AG10803 (cell line): ENCODE measurements around the gene FAM228B.

Experiments used
- DNase-seq: peaks from one replicate; pipeline ENCODE4 v3.0.0; 2010; ENCODE audit warnings: low read depth
- H3K4me3 ChIP-seq: 2 replicates; pipeline ENCODE4 v1.5.1; 2011; ENCODE audit warnings: mild to moderate bottlenecking, low read length, control low read depth
- TF ChIP-seq, protein P1 (sequence below): conservative IDR thresholded peaks from 2 replicates; pipeline ENCODE4 v1.5.1; 2011; ENCODE audit warnings: mild to moderate bottlenecking, low read length, control low read depth, inconsistent platforms

Gene FAM228B

DNA sequence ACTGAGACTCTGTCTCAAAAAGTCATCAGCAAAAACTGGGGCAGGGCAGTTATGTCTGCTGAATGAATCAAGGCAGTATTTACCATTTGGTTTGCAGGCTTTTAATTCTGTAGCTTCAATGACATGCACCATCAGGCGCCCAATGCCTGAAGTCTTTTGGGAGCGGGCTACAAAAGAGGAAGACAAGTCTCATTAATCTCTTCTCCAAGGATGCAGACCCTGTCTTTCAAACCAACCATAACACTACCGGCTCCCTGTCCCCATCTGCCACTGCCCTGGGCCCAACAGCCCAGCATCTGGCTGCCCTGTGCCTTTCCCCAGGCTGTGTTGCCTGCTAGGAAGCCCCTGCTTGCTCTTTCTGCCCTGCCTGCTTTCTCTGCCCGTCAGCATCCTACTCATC lies 81.9 kb downstream of the FAM228B start:
- H3K4me3 ChIP-seq: no peak overlapping the region
- TF ChIP-seq, protein P1, sequence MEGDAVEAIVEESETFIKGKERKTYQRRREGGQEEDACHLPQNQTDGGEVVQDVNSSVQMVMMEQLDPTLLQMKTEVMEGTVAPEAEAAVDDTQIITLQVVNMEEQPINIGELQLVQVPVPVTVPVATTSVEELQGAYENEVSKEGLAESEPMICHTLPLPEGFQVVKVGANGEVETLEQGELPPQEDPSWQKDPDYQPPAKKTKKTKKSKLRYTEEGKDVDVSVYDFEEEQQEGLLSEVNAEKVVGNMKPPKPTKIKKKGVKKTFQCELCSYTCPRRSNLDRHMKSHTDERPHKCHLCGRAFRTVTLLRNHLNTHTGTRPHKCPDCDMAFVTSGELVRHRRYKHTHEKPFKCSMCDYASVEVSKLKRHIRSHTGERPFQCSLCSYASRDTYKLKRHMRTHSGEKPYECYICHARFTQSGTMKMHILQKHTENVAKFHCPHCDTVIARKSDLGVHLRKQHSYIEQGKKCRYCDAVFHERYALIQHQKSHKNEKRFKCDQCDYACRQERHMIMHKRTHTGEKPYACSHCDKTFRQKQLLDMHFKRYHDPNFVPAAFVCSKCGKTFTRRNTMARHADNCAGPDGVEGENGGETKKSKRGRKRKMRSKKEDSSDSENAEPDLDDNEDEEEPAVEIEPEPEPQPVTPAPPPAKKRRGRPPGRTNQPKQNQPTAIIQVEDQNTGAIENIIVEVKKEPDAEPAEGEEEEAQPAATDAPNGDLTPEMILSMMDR: no peak
- no peak for DNase-seq

DNA sequence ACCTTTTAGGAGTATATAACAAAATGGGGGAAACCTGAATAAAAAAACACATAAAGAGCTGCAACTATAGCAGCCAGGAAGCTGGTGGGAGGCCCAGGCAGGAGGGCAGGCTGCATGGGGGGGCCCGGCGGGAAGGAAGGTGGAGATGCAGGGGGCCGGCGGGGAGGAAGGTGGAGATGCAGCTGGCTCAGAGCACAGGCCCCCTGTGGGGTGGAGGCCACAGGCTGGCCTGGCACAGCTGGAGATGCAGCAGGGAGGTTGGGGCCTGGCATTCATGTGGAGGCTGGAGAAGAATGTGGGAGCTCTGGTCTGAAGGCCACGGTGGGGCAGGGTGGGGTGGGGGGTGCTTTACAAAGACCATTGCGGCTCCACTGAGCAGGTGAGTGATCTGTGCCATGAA lies 83.0 kb downstream of the FAM228B start:
- TF ChIP-seq, protein P1: no peak
- DNase-seq: no peak

DNA sequence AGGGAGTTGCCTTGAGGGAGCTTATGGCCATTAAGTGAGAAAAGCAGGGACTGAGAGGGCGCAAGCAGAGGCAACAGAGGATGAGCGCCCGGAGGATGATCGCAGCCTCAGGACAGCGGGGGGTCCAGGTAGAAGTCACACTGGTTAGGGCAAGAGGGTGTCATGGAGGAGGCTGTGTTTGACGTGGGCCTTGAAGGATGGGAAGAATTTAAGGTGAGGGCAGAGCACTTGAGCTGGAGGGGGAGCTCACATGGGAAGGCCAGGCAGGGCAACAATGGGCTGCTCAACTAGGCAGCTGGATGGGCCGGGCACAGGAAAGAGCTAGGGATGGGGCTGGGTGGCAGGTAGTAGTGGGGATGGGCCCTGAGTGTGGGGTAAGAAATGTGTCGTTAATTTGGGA lies 83.4 kb downstream of the FAM228B start:
- TF ChIP-seq, protein P1: no peak
- no peak for DNase-seq

More for the DNA sequence above, 83.0 kb downstream of the FAM228B start:
- H3K4me3 ChIP-seq: no peak overlapping the region

GRCh38 chr2:24207359-24207758 lies 84.1 kb downstream of the FAM228B start:
- no peak overlapping the region for H3K4me3 ChIP-seq
- TF ChIP-seq, protein P1: no peak
- DNase-seq: no peak

More for the DNA sequence above, 83.4 kb downstream of the FAM228B start:
- H3K4me3 ChIP-seq: no peak overlapping the region

GRCh38 chr2:24208490-24208889 lies 85.2 kb downstream of the FAM228B start:
- TF ChIP-seq, protein P1: no peak
- H3K4me3 ChIP-seq: no peak overlapping the region
- DNase-seq: no peak

GRCh38 chr2:24209389-24210105 lies 86.3 kb downstream of the FAM228B start:
- no peak for DNase-seq
- TF ChIP-seq, protein P1: no peak

DNA sequence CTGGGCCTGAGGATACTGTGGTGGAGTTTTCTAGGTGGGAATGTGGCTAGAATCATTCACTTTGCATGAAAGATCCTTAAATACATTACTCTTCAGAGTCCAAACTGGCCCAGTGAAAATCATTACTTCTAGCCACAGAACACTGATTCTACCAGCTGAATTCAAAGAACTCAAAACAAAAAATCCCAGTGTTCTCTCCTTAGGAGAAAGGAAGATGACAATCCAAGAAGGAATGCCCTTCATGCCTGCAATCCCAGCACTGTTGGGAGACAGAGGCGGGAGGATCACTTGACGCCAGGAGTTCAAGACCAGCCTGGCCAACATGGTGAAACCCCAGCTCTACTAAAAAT lies 86.8 kb downstream of the FAM228B start:
- DNase-seq: no peak
- TF ChIP-seq, protein P1: no peak
- H3K4me3 ChIP-seq: no peak overlapping the region

More at GRCh38 chr2:24209389-24210105, 86.3 kb downstream of the FAM228B start:
- H3K4me3 ChIP-seq: no peak overlapping the region
